GM23248 (cell line): Measurements from ENCODE around the gene AMIGO1. TPM values are rescaled to one million over a fixed set of nuclear protein-coding genes. Genes with fewer than 3 reads are reported as not detected.

Experiments used
- DNase-seq: peaks from one replicate; pipeline ENCODE4 v3.0.0-alpha.2; 2015
- H2AFZ ChIP-seq: fragments of 200-600 bp; sonication (generic); 2 replicates; pipeline ENCODE4 v1.6.1; 2016; ENCODE audit warnings: antibody characterized with exemption
- H3F3A ChIP-seq: fragments of 200-600 bp; sonication (generic); 2 replicates; pipeline ENCODE4 v1.6.1; 2016; ENCODE audit warnings: mild to moderate bottlenecking, antibody characterized with exemption, mixed run types; ENCODE audit not compliant: insufficient read depth
- H3K27ac ChIP-seq: fragments of 200-600 bp; sonication (generic); 2 replicates; pipeline ENCODE4 v1.5.1; 2016; ENCODE audit warnings: mild to moderate bottlenecking
- H3K27me3 ChIP-seq: fragments of 200-600 bp; sonication (generic); replicated peaks from 2 replicates; pipeline ENCODE4 v1.6.1; 2016; ENCODE audit warnings: mild to moderate bottlenecking; ENCODE audit not compliant: insufficient read depth
- H3K36me3 ChIP-seq: fragments of 200-600 bp; sonication (generic); 2 replicates; pipeline ENCODE4 v1.6.1; 2016; ENCODE audit warnings: low read depth, mild to moderate bottlenecking
- H3K4me1 ChIP-seq: fragments of 200-600 bp; sonication (generic); 2 replicates; pipeline ENCODE4 v1.6.1; 2016; ENCODE audit warnings: mild to moderate bottlenecking; ENCODE audit not compliant: insufficient read depth
- H3K4me2 ChIP-seq: fragments of 200-600 bp; sonication (generic); one replicate; pipeline ENCODE4 v1.6.1; 2016; ENCODE audit warnings: mild to moderate bottlenecking; ENCODE audit not compliant: unreplicated experiment
- H3K4me3 ChIP-seq: fragments of 200-600 bp; sonication (generic); 2 replicates; pipeline ENCODE4 v1.5.1; 2016; ENCODE audit warnings: mild to moderate bottlenecking
- H3K79me2 ChIP-seq: fragments of 200-600 bp; sonication (generic); 2 replicates; pipeline ENCODE4 v1.6.1; 2016; ENCODE audit warnings: mild to moderate bottlenecking; ENCODE audit not compliant: insufficient read depth
- H3K9ac ChIP-seq: fragments of 200-600 bp; sonication (generic); 2 replicates; pipeline ENCODE4 v1.6.1; 2016; ENCODE audit warnings: mild to moderate bottlenecking
- H3K9me2 ChIP-seq: fragments of 200-600 bp; sonication (generic); 2 replicates; pipeline ENCODE4 v1.6.1; 2016; ENCODE audit warnings: mixed run types, mild to moderate bottlenecking, moderate library complexity; ENCODE audit not compliant: insufficient read depth
- H3K9me3 ChIP-seq: fragments of 200-600 bp; sonication (generic); one replicate; pipeline ENCODE4 v1.6.1; 2017; ENCODE audit warnings: low read depth
- H4K20me1 ChIP-seq: fragments of 200-600 bp; sonication (generic); 2 replicates; pipeline ENCODE4 v1.6.0; 2016; ENCODE audit not compliant: insufficient read depth
- EZH2 ChIP-seq: fragments of 200-600 bp; sonication (generic); IDR thresholded peaks from 2 replicates; pipeline ENCODE4 v1.6.1; 2018; ENCODE audit warnings: antibody characterized with exemption, mild to moderate bottlenecking; ENCODE audit not compliant: insufficient read depth, poor library complexity, severe bottlenecking
- EZH2phosphoT487 ChIP-seq: fragments of 200-600 bp; sonication (generic); IDR thresholded peaks from 2 replicates; pipeline ENCODE4 v1.6.1; 2018; ENCODE audit warnings: antibody characterized with exemption, moderate library complexity, mild to moderate bottlenecking, low read depth; ENCODE audit not compliant: insufficient read depth
- WGBS, 2 experiments: methylation state at CpG; one replicate each; pipeline ENCODE4 v1.1.6; 2015 to 2017; ENCODE audit warnings: low lambda C conversion rate in 2 of 2, low coverage in 1 of 2; ENCODE audit errors: missing lambda C conversion rate in 2 of 2; 5-methylcytosine and 5-hydroxymethylcytosine counted together
- in situ Hi-C: fragments of 300-500 bp; cut with MboI; formaldehyde crosslinking; loops from 2 replicates; pipeline ENCODE4 v1.15.0; 2020
- polyA plus RNA-seq: library from polyadenylated mRNA; unstranded; fragments of >200 nt; fragmentation: Nextera tagmentation; extraction: Ambion mirVana; gene quantifications from 2 replicates; pipeline ENCODE4 v1.2.1, GENCODE V29; 2016
- total RNA-seq: library from RNA; depleted of rRNA; stranded (reverse); fragments of >200 nt; shearing (Covaris generic); gene quantifications from 2 replicates; pipeline ENCODE4 v1.2.3, GENCODE V29; 2014; rRNA removed

AMIGO1 gene
- 2.7 and 2.8 TPM in 2 replicates for total RNA-seq
- 1.3 and 1.7 TPM in 2 replicates for polyA plus RNA-seq

GRCh38 chr1:109509176-109510134 is at the start of gene AMIGO1:
Gene AMIGO1 (minus strand): TSS chr1:109509727. CDS start chr1:109508912, 815 bp downstream.
- peaks cover 4% of the 10 kb centered on the region; the same call in 1 of the 2 replicates for H3K4me1 ChIP-seq
- H3K79me2 ChIP-seq = no peaks in the 10 kb centered on the region
- WGBS, 2 experiments = 3% methylated on average over 47 to 87 of the region's 100 CpGs
- no peak within 1 kb of the TSS for H3K27ac ChIP-seq
- H3K4me3 ChIP-seq = peak within 1 kb of the TSS; percentile 92
- H3K36me3 ChIP-seq = no peaks in the 10 kb centered on the region
- H3K9me3 ChIP-seq = no peaks in the 10 kb centered on the region
- H2AFZ ChIP-seq = peak within 1 kb of the TSS; percentile 97
- peak within 1 kb of the TSS; percentile 98 for H3K4me2 ChIP-seq
- in situ Hi-C loops = no loop called here
- H3K9ac ChIP-seq = peak within 1 kb of the TSS; percentile 59
- H3K27me3 ChIP-seq = no peaks in the 10 kb centered on the region
- H4K20me1 ChIP-seq = no peaks in the 10 kb centered on the region
- no peak for TF ChIP-seq EZH2
- no peak for TF ChIP-seq EZH2phosphoT487
- DNase-seq = peak; percentile 76
- H3K9me2 ChIP-seq = no peaks in the 10 kb centered on the region
- no peaks in the 10 kb centered on the region for H3F3A ChIP-seq

- no peak overlapping the region for H3K27ac ChIP-seq
- no peak overlapping the region for H3K4me2 ChIP-seq
- in situ Hi-C loops = no loop called here
- no peaks in the 10 kb centered on the region for H3K36me3 ChIP-seq
- 97 to 100% methylated on average over 5 of the region's 5 CpGs for WGBS, 2 experiments
- peaks cover 24% of the 10 kb centered on the region for H3K4me1 ChIP-seq
- no peak overlapping the region for H2AFZ ChIP-seq
- no peaks in the 10 kb centered on the region for H3K9me2 ChIP-seq
- H4K20me1 ChIP-seq = peaks cover 43% of the 10 kb centered on the region; the same call in 1 of the 2 replicates
- TF ChIP-seq EZH2 (no peak), EZH2phosphoT487 (no peak)
- H3F3A ChIP-seq = peaks cover 18% of the 10 kb centered on the region; the same call in 1 of the 2 replicates
- DNase-seq = no peak
- peaks cover 100% of the 10 kb centered on the region for H3K79me2 ChIP-seq
- no peaks in the 10 kb centered on the region for H3K27me3 ChIP-seq
- no peak overlapping the region for H3K9ac ChIP-seq
- H3K9me3 ChIP-seq = no peaks in the 10 kb centered on the region
- H3K4me3 ChIP-seq = no peak overlapping the region
Measured at GRCh38 chr1:109557520-109557919, 48.0 kb upstream of the AMIGO1 start.

GRCh38 chr1:109556563-109556962 is 47.0 kb upstream of the AMIGO1 start:
- no peaks in the 10 kb centered on the region for H3K36me3 ChIP-seq
- peak overlapping the region; percentile 2 for H3K27ac ChIP-seq
- peak; percentile 57 for DNase-seq
- TF ChIP-seq EZH2 (no peak), EZH2phosphoT487 (no peak)
- H3K9me3 ChIP-seq = no peaks in the 10 kb centered on the region
- peaks cover 100% of the 10 kb centered on the region for H3K79me2 ChIP-seq
- H3K4me1 ChIP-seq = peaks cover 24% of the 10 kb centered on the region
- no peak overlapping the region for H2AFZ ChIP-seq
- H4K20me1 ChIP-seq = peaks cover 39% of the 10 kb centered on the region; the same call in 1 of the 2 replicates
- no peak overlapping the region for H3K9ac ChIP-seq
- peak overlapping the region; percentile 10 for H3K4me2 ChIP-seq
- 28 to 30% methylated on average over 2 of the region's 2 CpGs for WGBS, 2 experiments
- in situ Hi-C loops = no loop called here
- no peaks in the 10 kb centered on the region for H3K27me3 ChIP-seq
- no peak overlapping the region for H3K4me3 ChIP-seq
- peaks cover 18% of the 10 kb centered on the region; the same call in 1 of the 2 replicates for H3F3A ChIP-seq
- no peaks in the 10 kb centered on the region for H3K9me2 ChIP-seq
